ENCODE results near the gene MRC2. TPM values are rescaled to one million over a fixed set of nuclear protein-coding genes. Genes with fewer than 3 reads are reported as not detected.

Gene MRC2
- total RNA-seq, 1 experiment from 2014 or later: 10.7 TPM

DNA sequence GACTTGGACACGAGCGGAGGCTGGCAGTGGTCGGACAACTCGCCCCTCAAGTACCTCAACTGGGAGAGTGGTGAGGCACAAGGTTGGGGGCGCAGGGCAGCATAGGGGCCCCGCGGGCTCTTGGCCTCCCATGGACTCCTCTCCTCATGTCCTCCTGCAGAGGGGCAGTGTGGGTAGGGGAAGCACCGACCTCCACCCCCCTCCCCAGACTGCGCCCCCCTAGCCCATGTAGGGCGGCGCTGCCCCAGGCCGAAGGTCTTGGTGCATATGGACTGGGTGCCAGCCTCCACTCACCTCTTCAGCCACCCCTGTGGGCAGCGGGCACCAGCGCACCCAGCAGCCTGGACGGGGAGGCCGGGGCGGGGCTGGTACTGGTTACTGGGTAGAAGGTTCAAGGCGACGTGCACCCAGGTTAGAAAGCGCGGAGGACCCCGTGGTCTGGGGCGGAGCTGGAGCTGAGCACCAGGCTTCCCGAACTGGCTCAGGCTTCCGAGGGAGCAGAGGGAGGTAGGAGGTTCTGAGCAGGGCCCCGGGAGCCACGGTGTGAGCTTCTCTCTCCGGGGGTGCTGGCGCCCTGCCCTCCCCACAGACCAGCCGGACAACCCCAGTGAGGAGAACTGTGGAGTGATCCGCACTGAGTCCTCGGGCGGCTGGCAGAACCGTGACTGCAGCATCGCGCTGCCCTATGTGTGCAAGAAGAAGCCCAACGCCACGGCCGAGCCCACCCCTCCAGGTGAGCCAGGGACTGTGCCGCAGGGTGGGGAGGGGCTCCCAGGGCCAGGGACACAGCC lies 39.5 kb downstream of the MRC2 start:
- CTCF ChIA-PET: no interaction called here
- Histone ChIP-seq H3K9me3 (ENCODE audit: control insufficient read depth in 1 of 2, insufficient read depth in 1 of 2, low read depth in 1 of 2, low read length in 2 of 2) (no peaks in the 10 kb centered on the region), H3K4me2 (ENCODE audit: low read length) (no peak overlapping the region), H2AFZ (ENCODE audit: low read depth, low read length, poor library complexity, severe bottlenecking) (no peak overlapping the region), H3K27me3 (ENCODE audit: insufficient read depth, low read length) (no peaks in the 10 kb centered on the region), H3K4me1 (ENCODE audit: control insufficient read depth in 1 of 2, insufficient read depth in 2 of 2, low read length in 2 of 2) (peaks cover 6 to 9% of the 10 kb centered on the region in 2 experiments; a peak in 3 of 4 replicates), H3K36me3 (ENCODE audit: control insufficient read depth in 1 of 2, insufficient read depth in 2 of 2, low read length in 2 of 2) (no peaks in the 10 kb centered on the region), H3K4me3 (replicated peaks in 1 of 2; ENCODE audit: low read depth in 1 of 2, low read length in 2 of 2) (no peak overlapping the region), H3K79me2 (ENCODE audit: insufficient read depth, low read length) (no peaks in the 10 kb centered on the region), H3K27ac (ENCODE audit: low read depth, low read length) (no peak overlapping the region), H3K9ac (ENCODE audit: low read length) (no peak overlapping the region), H3K9me2 (ENCODE audit: insufficient read depth) (no peaks in the 10 kb centered on the region), H4K20me1 (ENCODE audit: insufficient read depth) (no peaks in the 10 kb centered on the region)
- POLR2A ChIA-PET: no interaction called here
- RAD21 ChIA-PET (ENCODE audit: low non-redundant PET in 1 of 2, low total read pairs in 2 of 2, uncharacterized antibody in 2 of 2, unreplicated experiment in 2 of 2): no interaction called here
- BruUV-seq (replicated peaks): no TSS peak
- TF ChIP-seq, protein P1, sequence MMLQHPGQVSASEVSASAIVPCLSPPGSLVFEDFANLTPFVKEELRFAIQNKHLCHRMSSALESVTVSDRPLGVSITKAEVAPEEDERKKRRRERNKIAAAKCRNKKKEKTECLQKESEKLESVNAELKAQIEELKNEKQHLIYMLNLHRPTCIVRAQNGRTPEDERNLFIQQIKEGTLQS (IDR thresholded peaks at IDR 0.05): no peak
- TF ChIP-seq EGR1 (IDR thresholded peaks at IDR 0.05; ENCODE audit: low read depth) (no peak), ELF1 (IDR thresholded peaks at IDR 0.05; ENCODE audit: borderline replicate concordance, low read depth) (no peak), FOSL1 (IDR thresholded peaks at IDR 0.05; ENCODE audit: low read depth) (no peak), RAD21 (IDR thresholded peaks at IDR 0.05; ENCODE audit: low read depth) (no peak), JUND (IDR thresholded peaks at IDR 0.05) (no peak)
- TF ChIP-seq, protein P2, sequence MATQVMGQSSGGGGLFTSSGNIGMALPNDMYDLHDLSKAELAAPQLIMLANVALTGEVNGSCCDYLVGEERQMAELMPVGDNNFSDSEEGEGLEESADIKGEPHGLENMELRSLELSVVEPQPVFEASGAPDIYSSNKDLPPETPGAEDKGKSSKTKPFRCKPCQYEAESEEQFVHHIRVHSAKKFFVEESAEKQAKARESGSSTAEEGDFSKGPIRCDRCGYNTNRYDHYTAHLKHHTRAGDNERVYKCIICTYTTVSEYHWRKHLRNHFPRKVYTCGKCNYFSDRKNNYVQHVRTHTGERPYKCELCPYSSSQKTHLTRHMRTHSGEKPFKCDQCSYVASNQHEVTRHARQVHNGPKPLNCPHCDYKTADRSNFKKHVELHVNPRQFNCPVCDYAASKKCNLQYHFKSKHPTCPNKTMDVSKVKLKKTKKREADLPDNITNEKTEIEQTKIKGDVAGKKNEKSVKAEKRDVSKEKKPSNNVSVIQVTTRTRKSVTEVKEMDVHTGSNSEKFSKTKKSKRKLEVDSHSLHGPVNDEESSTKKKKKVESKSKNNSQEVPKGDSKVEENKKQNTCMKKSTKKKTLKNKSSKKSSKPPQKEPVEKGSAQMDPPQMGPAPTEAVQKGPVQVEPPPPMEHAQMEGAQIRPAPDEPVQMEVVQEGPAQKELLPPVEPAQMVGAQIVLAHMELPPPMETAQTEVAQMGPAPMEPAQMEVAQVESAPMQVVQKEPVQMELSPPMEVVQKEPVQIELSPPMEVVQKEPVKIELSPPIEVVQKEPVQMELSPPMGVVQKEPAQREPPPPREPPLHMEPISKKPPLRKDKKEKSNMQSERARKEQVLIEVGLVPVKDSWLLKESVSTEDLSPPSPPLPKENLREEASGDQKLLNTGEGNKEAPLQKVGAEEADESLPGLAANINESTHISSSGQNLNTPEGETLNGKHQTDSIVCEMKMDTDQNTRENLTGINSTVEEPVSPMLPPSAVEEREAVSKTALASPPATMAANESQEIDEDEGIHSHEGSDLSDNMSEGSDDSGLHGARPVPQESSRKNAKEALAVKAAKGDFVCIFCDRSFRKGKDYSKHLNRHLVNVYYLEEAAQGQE (IDR thresholded peaks at IDR 0.05; ENCODE audit: low read depth): no peak
- intact Hi-C loops (cut with micrococcal nuclease): no loop called here
- no peak for DNase-seq (ENCODE audit: low read depth, low spot score)
- no peak for ATAC-seq
